HG03196 (cell line): ENCODE results near the gene LTF.
"Not testable (repeated sequence)": the region's sequence is repeated elsewhere in the genome, so short reads cannot be mapped to it uniquely, and the experiment has no call there.

Experiments used
- ATAC-seq: cut with Tn5 transposase; IDR thresholded peaks from one replicate; pipeline ENCODE4 v1.9.1; 2021; ENCODE audit not compliant: unreplicated experiment

Gene LTF

GRCh38 chr3:46416811-46417510, 47.7 kb downstream of the LTF start:
- no peak for ATAC-seq

DNA sequence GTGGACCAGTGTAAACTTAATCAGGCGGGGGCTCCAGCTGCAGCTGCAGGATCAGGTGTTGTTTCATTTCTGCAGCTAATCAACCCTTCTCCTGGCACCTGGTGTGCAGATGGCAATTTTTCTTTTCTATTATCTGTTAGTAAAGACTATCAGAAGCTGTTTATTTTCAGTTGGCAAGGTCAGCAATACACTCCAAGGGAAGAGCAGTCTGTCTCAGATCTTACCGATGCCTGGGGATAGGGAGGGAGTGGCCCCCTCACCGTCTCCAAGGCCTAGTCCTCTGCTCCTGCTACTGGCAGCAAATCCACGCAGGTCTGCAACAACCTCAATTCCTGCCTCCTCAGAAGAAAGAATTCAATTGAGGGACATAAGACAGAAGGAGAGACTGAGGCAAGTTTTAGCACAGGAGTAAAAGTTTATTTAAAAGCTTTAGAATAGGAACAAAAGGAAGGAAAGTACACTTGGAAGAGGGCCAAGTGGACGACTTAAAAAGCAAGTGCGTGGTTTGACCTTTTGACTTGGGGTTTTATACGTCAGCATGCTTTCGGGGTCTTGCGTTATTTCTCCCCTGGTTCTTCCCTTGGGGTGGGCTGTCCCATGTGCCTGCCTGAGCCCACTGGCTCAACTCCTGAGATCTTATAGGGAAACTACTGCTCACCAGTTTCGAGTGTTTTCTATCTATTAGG, 48.4 kb downstream of the LTF start:
- ATAC-seq = no peak

- ATAC-seq = no peak
Observed at GRCh38 chr3:46414739-46415138, 50.0 kb downstream of the LTF start.

GRCh38 chr3:46413951-46414350, 50.8 kb downstream of the LTF start:
- ATAC-seq = no peak

- no peak for ATAC-seq
Observed at GRCh38 chr3:46412786-46413298, 51.9 kb downstream of the LTF start.

GRCh38 chr3:46411271-46411670, 53.4 kb downstream of the LTF start:
- no peak for ATAC-seq

GRCh38 chr3:46410669-46411068, 54.0 kb downstream of the LTF start:
- no peak for ATAC-seq

DNA sequence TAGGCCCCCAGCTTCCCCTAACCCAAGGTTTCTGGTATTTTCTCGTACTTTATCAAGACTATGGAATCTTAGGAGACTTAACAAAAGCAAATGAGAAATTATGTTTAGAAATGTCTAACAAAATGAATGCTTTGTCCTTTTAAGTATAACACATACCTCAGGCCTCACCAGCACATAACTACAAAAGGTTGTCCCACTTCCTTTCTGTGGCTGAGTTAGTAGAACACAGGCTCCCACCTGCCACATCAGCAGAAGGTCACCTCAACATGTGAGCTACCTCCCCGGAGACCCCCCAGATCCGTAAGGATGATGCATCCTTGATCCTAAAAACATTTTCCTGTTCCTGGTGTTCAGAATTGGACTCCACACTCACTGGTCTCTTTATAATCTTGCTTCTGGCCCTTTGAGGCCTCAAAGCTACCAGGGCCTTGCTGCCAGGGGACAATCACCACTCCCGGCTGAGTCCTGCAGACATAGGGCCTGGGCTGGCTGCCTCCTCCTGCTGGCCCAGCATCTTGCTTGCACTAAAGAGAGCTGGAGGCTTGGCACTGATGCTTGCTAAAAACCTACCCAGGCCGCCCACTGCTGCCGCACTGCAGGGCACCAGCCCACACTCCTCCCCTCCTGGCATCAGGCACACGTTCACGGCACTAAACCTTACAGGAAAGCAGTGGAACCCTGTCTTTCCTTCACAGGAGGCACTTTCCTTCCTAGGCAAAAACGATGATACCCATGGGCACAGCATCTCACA, 54.8 kb downstream of the LTF start:
- ATAC-seq = no peak

DNA sequence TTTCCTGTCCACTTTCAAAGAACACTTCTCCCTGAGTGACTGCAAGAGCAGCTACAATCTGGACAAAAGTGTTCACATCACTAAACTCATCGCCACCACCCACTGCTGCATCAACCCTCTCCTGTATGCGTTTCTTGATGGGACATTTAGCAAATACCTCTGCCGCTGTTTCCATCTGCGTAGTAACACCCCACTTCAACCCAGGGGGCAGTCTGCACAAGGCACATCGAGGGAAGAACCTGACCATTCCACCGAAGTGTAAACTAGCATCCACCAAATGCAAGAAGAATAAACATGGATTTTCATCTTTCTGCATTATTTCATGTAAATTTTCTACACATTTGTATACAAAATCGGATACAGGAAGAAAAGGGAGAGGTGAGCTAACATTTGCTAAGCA, 55.9 kb downstream of the LTF start:
- ATAC-seq = no peak

GRCh38 chr3:46407970-46408369, 56.7 kb downstream of the LTF start:
- no peak for ATAC-seq

GRCh38 chr3:46406788-46407611, 57.7 kb downstream of the LTF start, which contains the start of the genes CCR5AS and CCRL2:
TSS of gene CCR5AS (minus strand) at chr3:46407066.
TSS of gene CCRL2 (plus strand) at chr3:46407259. CDS start at chr3:46408080, 821 bp downstream.
- no peak for ATAC-seq

- no peak for ATAC-seq
Observed at GRCh38 chr3:46406443-46406787, 58.3 kb downstream of the LTF start.

DNA sequence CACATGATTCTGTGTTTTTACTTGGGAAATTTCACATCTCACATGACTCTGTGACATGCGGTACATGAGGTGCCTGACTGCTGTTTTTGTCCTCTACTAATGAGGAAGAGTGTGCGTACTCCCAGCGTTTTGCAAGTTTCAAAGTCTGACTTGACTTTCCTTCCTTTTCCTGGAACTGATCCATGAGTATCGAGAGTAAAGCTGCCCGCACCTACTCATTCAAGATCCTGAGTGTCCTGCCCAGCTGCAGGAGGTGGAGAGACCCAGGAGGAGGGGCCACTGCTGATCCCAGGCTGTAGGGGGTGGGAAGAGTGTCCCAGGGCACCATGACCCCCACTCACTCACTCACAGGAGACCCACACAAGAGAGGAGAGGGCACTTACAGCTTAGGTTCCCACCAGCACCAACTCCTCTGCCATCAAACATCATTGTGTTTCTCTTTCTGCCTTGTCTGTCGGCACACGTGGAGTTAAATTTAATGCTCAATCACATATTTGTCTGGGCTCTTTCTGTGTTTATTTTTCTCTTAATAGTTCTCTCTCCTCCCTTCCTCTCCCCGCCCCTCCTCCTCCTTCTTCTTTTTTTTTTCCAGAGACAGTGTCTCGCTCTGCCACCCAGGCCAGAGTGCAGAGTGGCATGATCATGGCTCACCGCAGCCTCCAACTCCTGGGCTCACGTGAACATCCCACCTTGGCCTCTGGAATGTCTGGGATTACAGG, 59.2 kb downstream of the LTF start:
- ATAC-seq = no peak

DNA sequence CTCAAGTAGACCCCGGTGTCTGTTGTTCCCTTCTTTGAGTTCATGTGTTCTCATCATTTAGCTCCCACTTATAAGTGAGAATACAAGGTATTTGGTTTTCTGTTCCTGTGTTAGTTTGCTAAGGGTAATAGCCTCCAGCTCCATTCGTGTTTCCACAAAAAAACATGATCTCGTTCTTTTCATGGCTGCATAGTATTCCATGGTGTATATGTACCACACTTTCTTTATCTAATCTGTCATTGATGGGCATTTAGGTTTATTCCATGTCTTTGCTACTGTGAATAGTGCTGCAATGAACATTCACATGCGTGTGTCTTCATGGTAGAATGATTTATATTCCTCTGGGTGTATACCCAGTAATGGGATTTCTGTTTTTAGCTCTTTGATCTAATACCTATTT, 61.8 kb downstream of the LTF start:
- ATAC-seq = not testable (repeated sequence)

DNA sequence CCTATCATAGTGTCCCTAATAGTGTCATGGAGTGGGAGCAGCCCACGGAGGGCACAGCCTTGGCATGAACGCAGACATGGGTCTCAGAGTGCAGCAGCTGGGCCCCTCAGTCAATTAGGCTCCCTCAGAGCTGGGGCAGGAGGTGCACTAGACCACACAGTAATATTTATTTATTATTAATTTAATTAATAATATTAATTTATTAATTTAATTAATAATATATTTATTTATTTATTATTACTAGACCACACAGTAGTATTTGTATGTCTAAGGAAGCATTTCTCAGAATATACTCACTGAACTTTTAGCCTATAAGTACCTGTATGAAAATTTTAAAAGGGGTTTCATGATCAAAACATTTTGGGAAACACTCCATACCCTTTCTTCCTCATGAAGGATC, 63.1 kb downstream of the LTF start:
- ATAC-seq = no peak

GRCh38 chr3:46400846-46401245, 63.9 kb downstream of the LTF start:
- ATAC-seq = no peak

- no peak for ATAC-seq
Observed at GRCh38 chr3:46400000-46400734, 64.5 kb downstream of the LTF start.

- no peak for ATAC-seq
Observed at GRCh38 chr3:46399557-46399956, 65.1 kb downstream of the LTF start.

GRCh38 chr3:46399098-46399497, 65.6 kb downstream of the LTF start:
- no peak for ATAC-seq
